Measurements from ENCODE around the gene ANKS1B. TPM values are rescaled to one million over a fixed set of nuclear protein-coding genes. Genes with fewer than 3 reads are reported as not detected.

ANKS1B gene
- total and polyA plus RNA-seq, 10 of the 15 experiments (the other 5 are each of a cell fraction or from before 2014, with no cell fraction given) = 0.16 to 1.3 (median 0.82) TPM; not detected in 7

- SMC1A ChIA-PET (ENCODE audit: uncharacterized antibody, unreplicated experiment) = interaction anchor here (0.7 to 1.1 kb wide), 2 partner anchors 15 to 32 kb away, joined by 3 read pairs; no protein-coding TSS in a partner anchor
- intact Hi-C loops (cut with micrococcal nuclease; ENCODE audit: unreplicated experiment) = no loop called here
- POLR2A ChIA-PET = no interaction called here
- Histone ChIP-seq H3K36me3 (ENCODE audit: control insufficient read depth in 2 of 2, insufficient read depth in 2 of 2, low read length in 1 of 2) (no peaks in the 10 kb centered on the region; a peak in 2 of 4 replicates), H3K4me2 (ENCODE audit: control insufficient read depth, insufficient read depth) (no peak overlapping the region), H3K4me1 (ENCODE audit: control insufficient read depth, insufficient read depth, low read length) (no peaks in the 10 kb centered on the region), H3K9ac (ENCODE audit: control insufficient read depth, insufficient read depth, low read length) (no peak overlapping the region), H4K20me1 (ENCODE audit: control insufficient read depth, insufficient read depth) (no peaks in the 10 kb centered on the region), H3K9me3 (replicated peaks; ENCODE audit: control insufficient read depth, insufficient read depth, low read length) (no peaks in the 10 kb centered on the region), H3K4me3 (no peak overlapping the region), H3K79me2 (ENCODE audit: control insufficient read depth, insufficient read depth, low read length) (no peaks in the 10 kb centered on the region), H3K27me3 (replicated peaks in 1 of 2; ENCODE audit: control insufficient read depth in 2 of 2, insufficient read depth in 2 of 2, low read length in 1 of 2) (no peaks in the 10 kb centered on the region), H2AFZ (ENCODE audit: control insufficient read depth, low read depth, low read length) (no peak overlapping the region), H3K27ac (ENCODE audit: control insufficient read depth, insufficient read depth) (no peak overlapping the region)
- in situ Hi-C loops (cut with MboI) = no loop called here
- CTCF ChIA-PET = interaction anchor here (1.0 to 1.2 kb wide), 2 partner anchors 15 to 261 kb away, joined by 3 to 4 read pairs; no protein-coding TSS in a partner anchor
- FAIRE-seq (no peak), DNase-seq (ENCODE audit: low read depth, low spot score) (no peak), ATAC-seq (no peak)
- TF ChIP-seq BMI1 (IDR thresholded peaks at IDR 0.05; ENCODE audit: borderline replicate concordance) (no peak), PKNOX1 (IDR thresholded peaks at IDR 0.05) (no peak), POLR2A (IDR thresholded peaks at IDR 0.05; ENCODE audit: low read depth, low read length) (no peak), IKZF2 (IDR thresholded peaks at IDR 0.05) (no peak), BCLAF1 (IDR thresholded peaks at IDR 0.05) (no peak), KAT2A (conservative IDR thresholded peaks at IDR 0.05; ENCODE audit: control insufficient read depth, low read depth, low read length) (no peak), ZSCAN29 (IDR thresholded peaks at IDR 0.05) (no peak), CEBPZ (IDR thresholded peaks at IDR 0.05; ENCODE audit: low read depth, low read length) (no peak), USF1 (IDR thresholded peaks at IDR 0.05; ENCODE audit: borderline replicate concordance, extremely low read length, insufficient read depth, low read depth, low read length) (no peak), TCF7 (IDR thresholded peaks at IDR 0.05; ENCODE audit: borderline replicate concordance) (no peak), KLF5 (IDR thresholded peaks at IDR 0.05; ENCODE audit: partially characterized antibody) (no peak)
- TF ChIP-seq, protein P1, sequence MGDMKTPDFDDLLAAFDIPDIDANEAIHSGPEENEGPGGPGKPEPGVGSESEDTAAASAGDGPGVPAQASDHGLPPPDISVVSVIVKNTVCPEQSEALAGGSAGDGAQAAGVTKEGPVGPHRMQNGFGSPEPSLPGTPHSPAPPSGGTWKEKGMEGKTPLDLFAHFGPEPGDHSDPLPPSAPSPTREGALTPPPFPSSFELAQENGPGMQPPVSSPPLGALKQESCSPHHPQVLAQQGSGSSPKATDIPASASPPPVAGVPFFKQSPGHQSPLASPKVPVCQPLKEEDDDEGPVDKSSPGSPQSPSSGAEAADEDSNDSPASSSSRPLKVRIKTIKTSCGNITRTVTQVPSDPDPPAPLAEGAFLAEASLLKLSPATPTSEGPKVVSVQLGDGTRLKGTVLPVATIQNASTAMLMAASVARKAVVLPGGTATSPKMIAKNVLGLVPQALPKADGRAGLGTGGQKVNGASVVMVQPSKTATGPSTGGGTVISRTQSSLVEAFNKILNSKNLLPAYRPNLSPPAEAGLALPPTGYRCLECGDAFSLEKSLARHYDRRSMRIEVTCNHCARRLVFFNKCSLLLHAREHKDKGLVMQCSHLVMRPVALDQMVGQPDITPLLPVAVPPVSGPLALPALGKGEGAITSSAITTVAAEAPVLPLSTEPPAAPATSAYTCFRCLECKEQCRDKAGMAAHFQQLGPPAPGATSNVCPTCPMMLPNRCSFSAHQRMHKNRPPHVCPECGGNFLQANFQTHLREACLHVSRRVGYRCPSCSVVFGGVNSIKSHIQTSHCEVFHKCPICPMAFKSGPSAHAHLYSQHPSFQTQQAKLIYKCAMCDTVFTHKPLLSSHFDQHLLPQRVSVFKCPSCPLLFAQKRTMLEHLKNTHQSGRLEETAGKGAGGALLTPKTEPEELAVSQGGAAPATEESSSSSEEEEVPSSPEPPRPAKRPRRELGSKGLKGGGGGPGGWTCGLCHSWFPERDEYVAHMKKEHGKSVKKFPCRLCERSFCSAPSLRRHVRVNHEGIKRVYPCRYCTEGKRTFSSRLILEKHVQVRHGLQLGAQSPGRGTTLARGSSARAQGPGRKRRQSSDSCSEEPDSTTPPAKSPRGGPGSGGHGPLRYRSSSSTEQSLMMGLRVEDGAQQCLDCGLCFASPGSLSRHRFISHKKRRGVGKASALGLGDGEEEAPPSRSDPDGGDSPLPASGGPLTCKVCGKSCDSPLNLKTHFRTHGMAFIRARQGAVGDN (IDR thresholded peaks at IDR 0.05) = no peak
- RAD21 ChIA-PET (ENCODE audit: unreplicated experiment) = interaction anchor here (2.1 kb wide), 1 partner anchor 261 kb away, joined by 7 read pairs; no protein-coding TSS in a partner anchor
- WGBS (ENCODE audit: insufficient coverage, insufficient replicate concordance, low lambda C conversion rate, missing lambda C conversion rate) = 75% methylated on average over 4 of the region's 4 CpGs
- no TSS peak for BruUV-seq (replicated peaks)
Measured at GRCh38 chr12:98737322-98737712, 1247.4 kb downstream of the ANKS1B start.
